Mucosa of rectum (tissue), 2 donors: ENCODE data around the gene ESPNL.

Experiments
- H3K27ac ChIP-seq, 2 donors: one replicate each; pipeline ENCODE4 v1.7.0; 2013; ENCODE audit warnings: inconsistent platforms in 2 of 2, low read depth in 2 of 2, low read length in 2 of 2
- H3K27me3 ChIP-seq, 2 donors: one replicate each; pipeline ENCODE4 v1.7.0; 2013; ENCODE audit warnings: low read length in 2 of 2; ENCODE audit not compliant: control insufficient read depth in 2 of 2, insufficient read depth in 2 of 2
- H3K36me3 ChIP-seq, 2 donors: one replicate each; pipeline ENCODE4 v1.7.0; 2013; ENCODE audit warnings: low read length in 2 of 2; ENCODE audit not compliant: control insufficient read depth in 2 of 2, insufficient read depth in 2 of 2
- H3K4me1 ChIP-seq, 2 donors: one replicate each; pipeline ENCODE4 v1.7.0; 2013; ENCODE audit warnings: low read length in 2 of 2, mild to moderate bottlenecking in 1 of 2; ENCODE audit not compliant: control insufficient read depth in 2 of 2, insufficient read depth in 2 of 2
- H3K4me3 ChIP-seq, 2 donors: one replicate each; pipeline ENCODE4 v1.7.0; 2013; ENCODE audit warnings: low read length in 2 of 2
- H3K9ac ChIP-seq, 2 donors: one replicate each; pipeline ENCODE4 v1.7.0; 2013; ENCODE audit warnings: low read length in 2 of 2, low read depth in 1 of 2, mild to moderate bottlenecking in 1 of 2
- H3K9me3 ChIP-seq, 2 donors: one replicate each; pipeline ENCODE4 v1.7.0; 2013; ENCODE audit warnings: low read length in 2 of 2; ENCODE audit not compliant: control insufficient read depth in 2 of 2
- donor health status: healthy.
- donor health status: Normal muscosa, but diverticular disease.

The ESPNL gene

DNA sequence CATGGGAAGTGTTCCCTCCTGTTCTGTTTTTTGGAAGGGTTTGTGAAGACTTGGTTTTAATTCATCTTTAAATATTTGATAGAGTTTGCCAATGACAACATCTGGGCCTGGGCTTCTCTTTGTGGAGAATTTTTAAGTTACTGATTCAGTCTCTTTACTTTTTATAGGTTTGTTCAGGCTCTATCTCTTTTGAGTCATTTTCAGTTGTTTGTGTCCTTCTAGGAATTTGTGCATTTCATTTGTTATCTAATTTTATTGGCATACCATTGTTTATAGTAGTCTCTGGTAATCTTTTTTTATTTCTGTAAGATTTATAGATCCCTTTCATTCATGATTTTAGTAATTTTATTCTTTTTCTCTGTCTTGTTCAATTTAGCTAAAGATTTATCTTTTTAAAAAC lies 24.7 kb upstream of the ESPNL start:
- H3K9ac ChIP-seq, result no peak overlapping the region
- H3K36me3 ChIP-seq, result peaks cover 0 to 4% of the 10 kb centered on the region in 2 donors
- H3K27ac ChIP-seq, result no peak overlapping the region
- H3K27me3 ChIP-seq, result no peaks in the 10 kb centered on the region
- no peak overlapping the region for H3K4me3 ChIP-seq
- H3K4me1 ChIP-seq, result no peaks in the 10 kb centered on the region
- H3K9me3 ChIP-seq, result no peaks in the 10 kb centered on the region

DNA sequence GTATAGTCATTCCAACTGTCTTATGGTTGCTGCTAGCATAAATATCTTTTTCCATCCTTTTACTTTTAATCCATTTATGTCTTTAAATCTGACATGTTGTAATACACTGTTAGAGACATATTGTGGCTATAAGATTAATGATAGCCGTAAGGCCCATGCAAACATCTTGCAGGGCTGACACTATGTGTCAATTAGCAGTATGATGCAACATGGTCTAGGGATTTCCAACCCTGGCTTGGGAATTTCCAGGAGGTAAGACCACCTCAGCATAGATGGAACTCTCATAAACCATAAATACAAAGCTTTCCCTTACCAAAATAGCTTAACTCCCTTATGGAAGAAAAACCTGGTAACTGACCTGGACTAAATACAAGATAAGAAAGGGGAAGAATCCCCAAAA lies 22.8 kb upstream of the ESPNL start:
- no peaks in the 10 kb centered on the region for H3K4me1 ChIP-seq
- no peaks in the 10 kb centered on the region for H3K27me3 ChIP-seq
- no peak overlapping the region for H3K4me3 ChIP-seq
- H3K9ac ChIP-seq, result no peak overlapping the region
- H3K27ac ChIP-seq, result no peak overlapping the region
- peaks cover 11 to 14% of the 10 kb centered on the region in 2 donors for H3K36me3 ChIP-seq
- no peaks in the 10 kb centered on the region for H3K9me3 ChIP-seq

DNA sequence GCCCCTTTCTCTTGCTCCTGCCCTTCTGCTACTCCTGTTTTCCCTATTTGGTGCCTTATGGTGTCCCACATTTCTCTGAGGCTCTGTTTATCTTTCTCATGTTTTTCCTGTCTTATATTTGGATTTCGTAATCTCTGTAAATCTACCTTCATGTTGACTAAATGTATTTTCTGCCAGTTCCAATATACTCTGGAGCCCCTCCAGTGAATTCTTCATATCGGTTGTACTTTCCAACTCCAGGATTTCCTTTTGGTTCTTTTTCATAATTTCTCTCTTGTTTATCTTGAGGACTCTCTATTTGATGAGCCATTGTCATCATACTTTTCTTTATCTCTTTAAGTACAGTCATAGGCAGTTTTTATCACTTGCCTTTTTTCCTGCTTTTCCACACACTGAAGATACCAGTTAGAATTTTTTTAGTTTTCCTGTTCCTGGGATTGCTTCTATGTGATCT lies 20.2 kb upstream of the ESPNL start:
- Histone ChIP-seq H3K4me3 (no peak overlapping the region), H3K27me3 (no peaks in the 10 kb centered on the region), H3K9me3 (no peaks in the 10 kb centered on the region), H3K36me3 (peaks cover 25 to 26% of the 10 kb centered on the region in 2 donors), H3K4me1 (no peaks in the 10 kb centered on the region), H3K9ac (no peak overlapping the region), H3K27ac (no peak overlapping the region)

DNA sequence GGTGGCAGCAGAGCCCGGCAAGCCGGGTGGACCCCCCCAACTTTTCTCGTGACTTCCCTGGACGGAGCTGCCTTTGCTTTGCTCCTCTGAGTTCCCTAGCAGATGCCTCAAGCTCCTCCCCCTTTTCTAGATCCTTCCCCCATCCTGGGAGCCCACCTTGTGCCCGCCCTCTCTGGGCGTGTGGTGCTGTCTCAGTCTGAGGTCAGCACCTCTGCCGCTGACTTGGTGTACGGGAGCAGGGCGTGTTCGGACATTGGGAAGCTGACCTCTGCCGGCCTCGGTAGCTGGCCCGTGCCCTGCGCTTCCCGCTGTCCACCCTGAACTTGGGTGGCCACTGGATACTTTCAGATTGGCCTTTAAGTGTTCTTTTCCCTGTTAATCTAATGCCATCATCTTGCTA lies 19.6 kb upstream of the ESPNL start:
- Histone ChIP-seq H3K36me3 (peaks cover 25 to 26% of the 10 kb centered on the region in 2 donors), H3K9me3 (no peaks in the 10 kb centered on the region), H3K4me3 (no peak overlapping the region), H3K4me1 (no peaks in the 10 kb centered on the region), H3K27ac (no peak overlapping the region), H3K9ac (no peak overlapping the region), H3K27me3 (no peaks in the 10 kb centered on the region)

DNA sequence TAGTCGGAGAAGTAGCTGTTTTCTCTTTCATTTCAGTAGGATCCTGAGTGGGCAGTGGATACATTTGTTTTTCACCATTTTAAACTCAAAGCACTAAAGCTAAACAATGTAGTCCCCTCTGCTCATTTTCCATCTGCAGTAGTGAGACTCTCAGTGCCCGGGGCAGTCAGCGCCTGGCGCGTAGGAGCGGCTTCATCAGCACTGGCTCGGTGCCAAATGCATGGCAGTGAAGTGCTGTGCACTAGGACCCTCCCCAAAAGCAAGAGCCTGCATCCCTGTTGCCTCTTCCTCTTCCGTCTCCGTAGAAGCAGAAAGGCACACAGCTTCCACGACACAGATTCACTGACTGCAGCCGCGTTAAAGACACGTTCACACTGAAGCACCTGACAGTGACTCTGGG lies 19.0 kb upstream of the ESPNL start:
- Histone ChIP-seq H3K9ac (no peak overlapping the region), H3K4me1 (no peaks in the 10 kb centered on the region), H3K36me3 (peaks cover 25 to 26% of the 10 kb centered on the region in 2 donors), H3K4me3 (no peak overlapping the region), H3K9me3 (no peaks in the 10 kb centered on the region), H3K27me3 (no peaks in the 10 kb centered on the region), H3K27ac (no peak overlapping the region)

DNA sequence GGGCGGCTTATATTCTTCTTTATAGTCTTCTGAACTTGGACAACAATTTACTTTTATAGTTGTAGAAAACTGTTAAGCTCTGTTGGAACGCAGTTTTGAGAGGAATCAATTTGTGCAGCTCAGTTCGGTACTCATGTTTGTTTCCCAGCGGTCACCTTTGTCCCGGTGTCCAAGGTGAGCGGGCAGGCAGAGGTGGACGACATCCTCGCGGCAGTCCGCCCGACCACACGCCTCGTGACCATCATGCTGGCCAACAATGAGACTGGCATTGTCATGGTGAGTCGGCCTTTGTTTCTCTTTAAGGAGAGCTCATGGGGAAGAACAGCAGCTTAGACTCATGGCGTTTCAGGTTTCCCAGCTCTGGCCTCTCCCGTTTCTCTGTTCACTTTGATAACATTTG lies 18.6 kb upstream of the ESPNL start:
- Histone ChIP-seq H3K9ac (no peak overlapping the region), H3K4me3 (no peak overlapping the region), H3K27ac (no peak overlapping the region), H3K9me3 (no peaks in the 10 kb centered on the region), H3K27me3 (no peaks in the 10 kb centered on the region), H3K36me3 (peaks cover 25 to 26% of the 10 kb centered on the region in 2 donors), H3K4me1 (no peaks in the 10 kb centered on the region)

DNA sequence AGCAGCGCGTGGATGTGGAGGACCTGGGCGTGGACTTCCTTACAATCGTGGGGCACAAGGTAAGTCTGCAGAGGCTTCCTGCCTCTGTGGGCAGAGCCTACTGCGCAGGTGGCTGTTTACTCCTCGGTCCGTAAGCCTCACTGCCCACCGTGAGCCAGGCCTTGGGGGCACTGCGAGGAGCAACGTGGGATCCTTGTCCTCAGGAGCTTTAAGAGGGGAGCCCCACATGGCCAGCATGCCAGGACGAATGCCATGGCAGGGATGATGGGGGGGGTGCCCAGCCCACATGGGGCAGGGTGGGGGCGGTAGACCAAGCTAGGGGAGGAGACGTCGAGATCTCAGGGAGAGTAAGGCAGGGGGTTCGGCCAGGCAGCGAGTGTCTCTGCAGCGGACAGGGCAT lies 18.0 kb upstream of the ESPNL start:
- no peaks in the 10 kb centered on the region for H3K27me3 ChIP-seq
- H3K4me1 ChIP-seq, result no peaks in the 10 kb centered on the region
- no peak overlapping the region for H3K27ac ChIP-seq
- H3K4me3 ChIP-seq, result no peak overlapping the region
- H3K36me3 ChIP-seq, result peaks cover 25 to 26% of the 10 kb centered on the region in 2 donors
- no peak overlapping the region for H3K9ac ChIP-seq
- no peaks in the 10 kb centered on the region for H3K9me3 ChIP-seq

DNA sequence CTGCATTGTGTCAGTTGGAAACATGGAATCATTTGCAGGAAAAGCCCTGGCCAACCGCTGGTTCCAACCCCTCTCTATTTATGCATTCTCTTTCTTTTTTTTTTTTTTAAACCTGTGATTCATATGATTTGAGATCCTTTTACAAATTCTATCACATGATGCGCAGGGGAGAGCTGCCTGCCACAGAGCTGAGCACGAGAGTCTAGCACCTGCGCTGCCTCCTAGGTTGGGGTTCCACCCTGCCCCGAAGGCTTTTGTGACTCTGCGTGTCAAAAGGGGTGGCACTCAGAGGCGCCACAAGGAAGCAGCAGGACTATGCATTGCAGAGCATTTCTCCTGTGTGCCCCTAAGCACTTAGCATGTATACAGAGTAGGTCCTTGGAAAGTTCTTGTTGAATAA lies 17.3 kb upstream of the ESPNL start:
- H3K9me3 ChIP-seq, result no peaks in the 10 kb centered on the region
- H3K27ac ChIP-seq, result no peak overlapping the region
- peaks cover 25 to 26% of the 10 kb centered on the region in 2 donors for H3K36me3 ChIP-seq
- no peaks in the 10 kb centered on the region for H3K27me3 ChIP-seq
- H3K4me3 ChIP-seq, result no peak overlapping the region
- H3K9ac ChIP-seq, result no peak overlapping the region
- H3K4me1 ChIP-seq, result no peaks in the 10 kb centered on the region

DNA sequence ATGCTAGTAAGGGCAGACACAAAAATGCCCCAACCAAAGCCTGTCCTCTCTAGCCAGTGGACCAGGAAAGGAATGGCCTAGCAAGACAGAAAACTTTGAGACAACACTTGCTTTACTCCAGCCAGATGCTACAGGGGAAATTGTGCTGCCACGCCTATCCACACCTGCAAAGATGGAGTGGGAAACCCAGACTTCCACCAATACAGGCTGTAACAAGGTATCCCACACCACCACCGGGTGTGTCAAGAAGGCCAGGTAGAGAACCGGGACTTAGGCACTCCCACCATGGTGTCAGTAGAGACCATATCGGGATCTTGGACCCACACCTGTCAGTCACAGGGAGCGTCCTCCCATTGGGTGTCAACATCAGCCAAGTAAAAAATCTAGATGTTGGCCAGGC lies 16.2 kb upstream of the ESPNL start:
- no peak overlapping the region for H3K4me3 ChIP-seq
- peaks cover 25 to 26% of the 10 kb centered on the region in 2 donors for H3K36me3 ChIP-seq
- no peaks in the 10 kb centered on the region for H3K4me1 ChIP-seq

DNA sequence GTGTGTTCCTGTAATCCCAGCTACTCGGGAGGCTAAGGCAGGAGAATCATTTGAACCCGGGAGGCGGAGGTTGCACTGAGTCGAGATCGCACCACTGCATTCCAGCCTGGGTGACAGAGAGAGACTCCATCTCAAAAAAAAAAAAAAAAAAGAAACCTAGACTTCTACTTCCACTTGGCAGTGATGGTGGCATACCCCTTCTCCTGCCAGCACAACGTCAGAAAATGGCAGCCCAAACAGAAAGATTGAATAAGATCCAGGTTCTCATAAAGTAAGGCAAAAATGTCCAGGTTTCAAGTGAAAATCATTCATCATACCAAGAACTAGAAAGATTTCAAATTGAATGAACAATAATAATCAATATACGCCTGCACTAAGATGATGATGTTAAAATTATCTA lies 15.4 kb upstream of the ESPNL start:
- H3K9me3 ChIP-seq, result no peaks in the 10 kb centered on the region
- H3K27ac ChIP-seq, result no peak overlapping the region
- no peak overlapping the region for H3K9ac ChIP-seq
- H3K4me3 ChIP-seq, result no peak overlapping the region
- H3K27me3 ChIP-seq, result no peaks in the 10 kb centered on the region
- H3K4me1 ChIP-seq, result no peaks in the 10 kb centered on the region
- H3K36me3 ChIP-seq, result peaks cover 25 to 26% of the 10 kb centered on the region in 2 donors

More for the DNA sequence above, 16.2 kb upstream of the ESPNL start:
- Histone ChIP-seq H3K9me3 (no peaks in the 10 kb centered on the region), H3K9ac (no peak overlapping the region), H3K27me3 (no peaks in the 10 kb centered on the region), H3K27ac (no peak overlapping the region)

DNA sequence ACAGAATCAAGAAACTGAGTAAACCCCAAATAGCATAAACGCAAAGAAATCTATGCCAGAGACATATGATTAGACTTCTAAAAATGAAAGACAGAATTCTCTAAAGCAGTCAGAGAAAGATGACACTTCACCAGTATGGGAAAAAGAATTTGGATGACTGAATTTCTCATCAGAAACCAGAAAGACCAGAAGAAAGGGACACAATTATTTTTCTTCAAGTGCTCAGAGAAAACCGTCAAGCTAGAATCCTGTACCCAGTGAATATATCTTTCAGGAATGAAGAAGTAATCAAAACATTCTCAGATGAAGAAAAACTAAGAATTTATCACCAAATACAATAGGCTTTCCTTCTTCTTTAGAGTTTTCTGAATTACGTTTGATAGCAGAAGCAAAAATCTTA lies 14.2 kb upstream of the ESPNL start:
- Histone ChIP-seq H3K9me3 (no peaks in the 10 kb centered on the region), H3K36me3 (peaks cover 25 to 26% of the 10 kb centered on the region in 2 donors), H3K27me3 (no peaks in the 10 kb centered on the region), H3K4me3 (no peak overlapping the region), H3K4me1 (no peaks in the 10 kb centered on the region), H3K9ac (no peak overlapping the region), H3K27ac (no peak overlapping the region)
